Stimulated activated CD4-positive, alpha-beta T cell treated with anti-CD3 and anti-CD28 coated beads, Interleukin-2, amount 100 ng/mL, for 48 hours (primary cell): ENCODE data around the gene WDHD1.
"Not testable (repeated sequence)": the region's sequence is repeated elsewhere in the genome, so short reads cannot be mapped to it uniquely, and the experiment has no call there.

Experiments
- DNase-seq, 2 donors: peaks; one replicate each; pipeline ENCODE4 v3.0.0-alpha.2; 2020

WDHD1 gene

GRCh38 chr14:54947230-54947629, 79.7 kb downstream of the WDHD1 start:
- DNase-seq = no peak

- DNase-seq = no peak
These were observed 80.4 kb downstream of the WDHD1 start for GRCh38 chr14:54946500-54946899.

GRCh38 chr14:54944737-54945391, 82.0 kb downstream of the WDHD1 start:
- no peak for DNase-seq

- DNase-seq = no peak
These were observed 84.0 kb downstream of the WDHD1 start for GRCh38 chr14:54942913-54943312.

- no peak for DNase-seq
These were observed 90.1 kb downstream of the WDHD1 start for GRCh38 chr14:54936816-54937215.

GRCh38 chr14:54935958-54936357, 90.9 kb downstream of the WDHD1 start:
- no peak for DNase-seq

- DNase-seq = no peak
These were observed 91.8 kb downstream of the WDHD1 start for GRCh38 chr14:54935100-54935499.

- no peak for DNase-seq
These were observed 93.9 kb downstream of the WDHD1 start for GRCh38 chr14:54933006-54933405.

- DNase-seq = no peak
These were observed 95.1 kb downstream of the WDHD1 start for GRCh38 chr14:54931598-54932340.

- DNase-seq = no peak
These were observed 95.8 kb downstream of the WDHD1 start for GRCh38 chr14:54931101-54931500.

GRCh38 chr14:54929556-54929955, 97.3 kb downstream of the WDHD1 start:
- no peak for DNase-seq

GRCh38 chr14:54928216-54928615, 98.7 kb downstream of the WDHD1 start:
- no peak for DNase-seq

GRCh38 chr14:54927551-54927950, 99.3 kb downstream of the WDHD1 start:
- DNase-seq = no peak

GRCh38 chr14:54926570-54926969, 100.3 kb downstream of the WDHD1 start:
- DNase-seq = not testable (repeated sequence)

GRCh38 chr14:54922598-54922997, 104.3 kb downstream of the WDHD1 start:
- DNase-seq = no peak

- DNase-seq = no peak
These were observed 106.8 kb downstream of the WDHD1 start for GRCh38 chr14:54920052-54920451.

GRCh38 chr14:54919330-54919729, 107.6 kb downstream of the WDHD1 start:
- no peak for DNase-seq

GRCh38 chr14:54918427-54918826, 108.5 kb downstream of the WDHD1 start:
- no peak for DNase-seq

- DNase-seq = no peak
These were observed 110.8 kb downstream of the WDHD1 start for GRCh38 chr14:54916101-54916500.

- no peak for DNase-seq
These were observed 116.9 kb downstream of the WDHD1 start for GRCh38 chr14:54909817-54910558.

- not testable (repeated sequence) for DNase-seq
These were observed 117.9 kb downstream of the WDHD1 start for GRCh38 chr14:54908973-54909372.

- no peak for DNase-seq
These were observed 118.7 kb downstream of the WDHD1 start for GRCh38 chr14:54908190-54908589.

- DNase-seq = no peak
These were observed 120.8 kb downstream of the WDHD1 start for GRCh38 chr14:54906075-54906474.
